ENCODE results near the gene OLFML1. TPM values are rescaled to one million over a fixed set of nuclear protein-coding genes. Genes with fewer than 3 reads are reported as not detected.
A peak's percentile ranks its signal among the peaks of the same experiment; 100 is the strongest.

The OLFML1 gene
- total RNA-seq, 2 experiments from 2014 or later, result not detected

DNA sequence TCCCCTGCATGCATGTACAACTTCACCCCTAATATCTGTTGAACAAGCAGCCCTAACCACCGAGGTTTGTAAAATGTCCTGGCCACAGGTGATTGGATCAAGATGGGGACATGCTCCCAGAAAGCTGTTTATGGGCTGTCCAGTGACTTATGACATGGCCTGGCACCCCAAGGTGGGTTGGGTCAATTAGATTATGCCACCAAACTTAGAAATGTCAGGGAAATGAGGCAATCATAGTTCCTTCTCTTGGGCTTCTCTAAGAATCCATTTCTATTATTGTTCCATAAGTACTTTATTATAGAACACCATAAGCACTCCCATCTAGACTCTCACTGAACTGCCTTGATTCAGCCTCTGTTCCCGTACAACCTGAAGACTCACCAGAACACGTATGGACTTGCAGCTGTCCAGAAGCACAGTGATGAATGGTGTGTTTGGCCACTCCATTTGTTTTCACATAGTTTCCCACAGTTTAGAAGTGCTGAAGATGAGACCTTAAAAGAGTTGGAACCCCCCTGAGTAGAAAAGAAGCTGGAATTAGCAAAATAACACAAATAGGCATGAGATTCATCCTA lies 45.5 kb upstream of the OLFML1 start:
- Histone ChIP-seq H3K9me2 (ENCODE audit: insufficient read depth, low read length) (no peaks in the 10 kb centered on the region), H4K20me1 (ENCODE audit: insufficient read depth, low read length) (no peaks in the 10 kb centered on the region), H3K4me3 (ENCODE audit: low read depth, low read length, poor library complexity, severe bottlenecking) (no peak overlapping the region), H2AFZ (ENCODE audit: low read length) (no peak overlapping the region), H3K27ac (ENCODE audit: low read depth, low read length, poor library complexity, severe bottlenecking) (no peak overlapping the region), H3K36me3 (ENCODE audit: insufficient read depth, low read length) (no peaks in the 10 kb centered on the region), H3K4me1 (ENCODE audit: insufficient read depth, low read length, poor library complexity, severe bottlenecking) (peaks cover 28% of the 10 kb centered on the region), H3K4me2 (ENCODE audit: low read length) (no peak overlapping the region), H3K79me2 (ENCODE audit: insufficient read depth, low read depth, low read length) (no peaks in the 10 kb centered on the region), H3K9me3 (ENCODE audit: low read length) (no peaks in the 10 kb centered on the region)
- TF ChIP-seq CTCF (conservative IDR thresholded peaks at IDR 0.05; ENCODE audit: low read length) (no peak), EZH2phosphoT487 (IDR thresholded peaks at IDR 0.05; ENCODE audit: borderline replicate concordance, low read depth, low read length) (no peak)
- DNase-seq (ENCODE audit: low spot score), result no peak
- ChIA-PET CTCF (ENCODE audit: unreplicated experiment) (no interaction called here), POLR2A (interaction anchor here (1.0 to 2.0 kb wide), 3 partner anchors 11 to 84 kb away, joined by 3 to 7 read pairs (median 3); no protein-coding TSS in a partner anchor)
- intact Hi-C loops (cut with micrococcal nuclease; ENCODE audit: unreplicated experiment), result loop anchor here (5.0 kb wide), 3 partner anchors 227 to 628 kb away; no protein-coding TSS in a partner anchor
- no TSS peak for BruUV-seq (replicated peaks)

DNA sequence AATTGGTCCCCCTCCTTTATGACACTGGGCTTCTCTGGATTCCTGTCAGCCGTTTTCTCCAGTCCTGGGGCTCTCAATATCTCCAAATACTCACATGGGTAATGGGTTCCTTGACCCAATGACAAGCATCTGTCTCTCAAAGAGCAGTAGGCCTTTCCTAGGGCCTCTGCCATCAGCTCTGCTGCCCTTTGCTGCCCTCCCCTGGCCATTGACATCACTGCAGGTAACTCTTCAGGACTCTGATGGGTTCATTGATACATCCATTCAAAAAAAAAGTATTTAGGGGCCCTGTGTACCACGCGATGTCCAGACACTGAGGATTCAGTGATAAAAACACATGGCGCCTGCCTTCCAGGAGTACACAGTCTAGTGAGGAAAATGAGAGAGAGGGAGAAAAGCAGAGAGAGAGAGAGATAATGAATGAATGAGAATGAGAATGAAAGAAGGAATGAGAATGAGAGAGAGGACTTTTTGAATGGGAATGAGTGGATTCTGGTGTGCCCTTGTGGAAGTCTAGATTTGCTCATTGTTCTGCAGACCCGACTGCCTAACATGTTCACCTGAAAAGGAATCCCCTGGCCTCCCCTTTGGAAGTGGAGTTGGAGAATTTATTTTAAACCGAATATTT lies 42.6 kb upstream of the OLFML1 start:
- TF ChIP-seq EZH2phosphoT487 (IDR thresholded peaks at IDR 0.05; ENCODE audit: borderline replicate concordance, low read depth, low read length), result no peak
- peak; percentile 97 for TF ChIP-seq CTCF (conservative IDR thresholded peaks at IDR 0.05; ENCODE audit: low read length)
- intact Hi-C loops (cut with micrococcal nuclease; ENCODE audit: unreplicated experiment), result loop anchor here (1.0 to 5.0 kb wide), 5 partner anchors 89 to 630 kb away; no protein-coding TSS in a partner anchor
- no TSS peak for BruUV-seq (replicated peaks)
- H3K9me3 ChIP-seq (ENCODE audit: low read length), result no peaks in the 10 kb centered on the region
- H4K20me1 ChIP-seq (ENCODE audit: insufficient read depth, low read length), result no peaks in the 10 kb centered on the region
- peaks cover 4% of the 10 kb centered on the region for H3K4me1 ChIP-seq (ENCODE audit: insufficient read depth, low read length, poor library complexity, severe bottlenecking)
- H3K79me2 ChIP-seq (ENCODE audit: insufficient read depth, low read depth, low read length), result no peaks in the 10 kb centered on the region
- no peaks in the 10 kb centered on the region for H3K36me3 ChIP-seq (ENCODE audit: insufficient read depth, low read length)
- no peak overlapping the region for H3K4me3 ChIP-seq (ENCODE audit: low read depth, low read length, poor library complexity, severe bottlenecking)
- H3K9me2 ChIP-seq (ENCODE audit: insufficient read depth, low read length), result no peaks in the 10 kb centered on the region
- peak; percentile 78 for DNase-seq (ENCODE audit: low spot score)
- H2AFZ ChIP-seq (ENCODE audit: low read length), result no peak overlapping the region
- H3K27ac ChIP-seq (ENCODE audit: low read depth, low read length, poor library complexity, severe bottlenecking), result no peak overlapping the region
- POLR2A ChIA-PET, result interaction anchor here (0.9 to 2.0 kb wide), 3 partner anchors 54 to 346 kb away, joined by 3 to 6 read pairs (median 3); no protein-coding TSS in a partner anchor
- H3K4me2 ChIP-seq (ENCODE audit: low read length), result no peak overlapping the region
- CTCF ChIA-PET (ENCODE audit: unreplicated experiment), result interaction anchor here (0.5 to 2.4 kb wide), 3 partner anchors 89 to 945 kb away, joined by 3 to 13 read pairs (median 3); no protein-coding TSS in a partner anchor
